GM18517 (cell line): Measurements from ENCODE around the gene EML4.

Experiments
- ATAC-seq: cut with Tn5 transposase; IDR thresholded peaks from one replicate; pipeline ENCODE4 v1.9.1; 2021; ENCODE audit warnings: mild to moderate bottlenecking, moderate library complexity; ENCODE audit not compliant: unreplicated experiment

Gene EML4

DNA sequence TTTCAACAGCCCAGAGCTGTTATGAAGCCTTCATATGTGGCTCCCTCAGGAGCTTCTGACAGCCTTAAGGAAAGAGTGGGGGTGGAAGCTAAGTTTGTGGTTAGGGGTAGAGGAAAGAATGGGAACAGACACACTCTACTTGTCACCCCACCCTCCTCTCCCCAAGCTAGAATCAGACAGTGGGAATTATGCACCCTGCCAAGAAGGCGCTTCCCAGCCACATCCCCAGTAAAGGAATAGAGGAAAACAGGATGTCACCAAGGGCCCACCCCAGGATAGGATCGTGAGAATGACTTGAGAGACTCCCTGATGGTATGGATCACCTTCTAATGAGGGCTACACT is 32.4 kb upstream of the EML4 start:
- no peak for ATAC-seq

DNA sequence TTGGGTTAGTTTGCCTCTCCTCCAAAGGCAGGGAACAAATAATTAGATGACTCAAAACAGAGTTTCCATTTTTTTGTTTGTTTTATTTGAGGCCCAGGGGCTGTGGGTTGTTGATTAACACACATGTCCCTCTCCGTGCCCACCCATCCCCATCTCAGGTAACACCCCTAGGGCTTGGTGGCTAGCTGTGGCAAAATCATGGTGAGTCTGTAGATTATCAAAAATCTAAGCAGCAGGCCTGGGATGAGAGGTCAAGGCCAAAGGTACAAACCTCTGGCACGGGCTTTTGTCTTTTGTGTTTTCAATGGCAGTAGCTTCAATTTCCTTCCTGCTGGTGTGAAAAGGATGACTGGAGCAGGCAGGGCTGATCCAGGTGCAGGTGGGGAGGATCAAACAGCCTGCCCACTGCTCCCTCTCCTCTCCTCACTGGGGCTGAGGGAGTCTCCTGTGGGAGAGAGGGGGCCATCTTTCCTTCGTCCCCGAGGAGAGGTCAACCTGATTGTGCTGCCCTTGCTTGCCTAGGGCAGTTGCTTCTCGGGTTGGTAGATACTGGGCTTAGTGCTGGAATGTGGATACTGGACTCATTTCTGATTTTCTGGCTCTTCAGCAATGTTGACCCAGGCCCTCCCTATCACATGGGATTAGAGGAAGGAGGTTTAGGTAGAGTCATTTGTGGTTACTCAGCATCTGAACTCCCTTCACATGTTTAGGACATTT is 31.9 kb upstream of the EML4 start:
- no peak for ATAC-seq

DNA sequence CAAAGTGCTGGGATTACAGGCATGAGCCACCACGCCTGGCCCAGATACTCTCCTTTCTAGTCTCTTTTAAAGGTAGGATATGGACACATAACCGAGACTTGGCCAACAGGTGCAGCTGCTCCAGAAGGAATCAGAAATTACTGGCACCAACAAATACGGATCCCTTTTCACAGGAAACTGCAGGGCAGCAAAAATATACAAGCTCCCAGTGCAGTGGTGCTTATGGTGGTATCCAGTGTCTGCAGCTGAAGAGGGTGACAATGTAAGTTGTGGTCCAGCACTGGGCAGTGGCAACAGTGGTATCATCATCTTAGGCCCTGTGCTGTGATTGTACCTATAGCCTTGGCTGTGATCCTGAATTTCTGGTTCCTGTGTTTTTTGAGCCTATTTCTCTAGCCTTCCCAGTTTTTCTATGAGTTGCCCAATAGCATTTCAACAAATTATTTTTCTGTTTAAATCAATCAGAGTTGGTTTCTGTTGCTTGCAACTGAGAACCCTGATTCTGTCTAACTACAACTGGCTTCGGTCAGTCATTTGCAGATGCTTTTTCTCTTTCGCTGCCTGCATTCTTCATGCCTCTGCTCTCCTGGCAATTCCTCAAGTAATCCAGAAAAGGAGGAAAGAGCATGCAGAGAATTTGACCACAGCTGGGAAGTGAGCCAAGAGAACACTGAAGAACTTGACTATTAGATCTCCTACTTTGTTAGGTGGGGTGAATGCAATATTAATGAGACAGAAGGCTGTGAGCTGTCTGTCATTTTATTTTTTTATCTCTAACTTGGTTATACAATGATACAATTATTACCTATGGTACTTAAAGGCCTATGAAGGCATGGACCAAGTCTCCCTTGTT is 30.8 kb upstream of the EML4 start:
- no peak for ATAC-seq

DNA sequence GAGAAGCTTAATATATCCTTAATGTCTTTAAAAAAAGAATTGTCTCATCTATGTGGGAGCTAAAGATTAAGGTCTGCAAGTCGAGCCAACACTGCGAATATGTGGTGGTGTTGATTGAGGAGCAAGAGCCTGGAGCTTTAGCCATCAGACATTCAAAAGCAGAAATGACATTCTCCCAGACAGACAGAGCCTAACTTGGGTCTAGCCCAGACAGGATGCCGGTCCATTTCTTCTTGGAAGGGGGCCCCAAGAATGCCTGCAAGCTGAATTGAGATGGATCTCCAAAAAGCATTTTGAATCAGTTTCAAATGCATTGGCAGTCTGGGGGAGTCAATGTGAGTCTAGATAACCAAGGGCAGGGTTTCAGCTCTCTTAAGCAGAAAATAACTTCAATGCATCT is 30.1 kb upstream of the EML4 start:
- no peak for ATAC-seq

DNA sequence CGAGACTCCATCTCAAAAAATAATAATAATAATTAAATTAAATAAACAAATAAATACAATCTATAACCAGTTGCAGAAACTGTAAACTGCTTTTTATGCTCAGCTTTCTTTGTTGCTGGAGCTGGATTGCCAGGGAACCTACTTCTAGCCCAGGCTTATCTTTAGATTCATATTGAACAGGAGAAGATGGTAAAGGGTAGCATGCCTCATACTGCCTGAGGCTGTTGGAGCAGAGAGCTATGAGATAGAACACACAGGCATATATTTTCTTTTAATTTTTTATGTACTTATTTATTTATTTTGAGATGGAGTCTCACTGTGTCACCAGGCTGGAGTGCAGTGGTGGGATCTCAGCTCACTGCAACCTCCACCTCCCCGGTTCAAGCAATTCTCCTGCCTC is 28.7 kb upstream of the EML4 start:
- no peak for ATAC-seq

DNA sequence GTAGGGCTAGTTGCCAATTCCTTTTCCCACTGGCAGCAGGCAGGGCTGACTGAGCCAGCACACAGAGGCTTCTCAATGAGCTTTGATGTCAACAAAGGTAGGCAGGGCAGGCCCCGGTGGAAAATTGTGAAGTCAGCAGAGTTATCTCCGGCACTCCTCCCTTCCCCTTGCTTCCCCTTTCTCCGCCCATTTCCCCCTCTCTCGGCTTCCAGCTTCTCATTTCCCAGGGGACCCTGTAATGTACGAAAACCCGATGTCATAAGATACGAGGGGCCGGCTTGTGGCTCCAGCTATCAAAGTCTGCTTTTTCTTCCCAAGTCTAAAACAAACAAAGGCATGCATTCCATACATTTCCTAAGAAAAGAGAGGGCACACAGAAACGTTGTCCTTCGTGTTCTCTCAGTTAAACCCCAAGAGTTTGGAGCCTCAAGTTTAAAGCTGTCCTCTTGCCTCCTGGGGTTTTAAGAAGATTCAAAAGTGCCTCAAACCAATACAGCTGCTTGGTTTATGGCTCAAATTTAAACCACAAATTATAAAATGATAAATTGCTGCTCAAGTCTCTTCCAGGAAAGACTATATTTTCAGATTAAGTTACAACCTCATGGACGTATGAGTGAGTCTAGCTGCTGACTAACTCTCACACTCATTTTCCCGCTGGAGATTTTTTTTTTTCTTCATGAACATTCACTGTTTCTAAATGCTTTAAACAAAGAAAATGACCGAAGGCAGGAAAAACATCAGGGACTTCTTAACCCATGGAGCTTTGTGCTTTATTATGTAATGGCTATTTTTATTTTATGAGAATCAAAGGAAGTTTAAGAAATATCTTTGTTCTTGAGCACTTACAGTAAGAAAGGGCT is 27.2 kb upstream of the EML4 start:
- ATAC-seq, result no peak

DNA sequence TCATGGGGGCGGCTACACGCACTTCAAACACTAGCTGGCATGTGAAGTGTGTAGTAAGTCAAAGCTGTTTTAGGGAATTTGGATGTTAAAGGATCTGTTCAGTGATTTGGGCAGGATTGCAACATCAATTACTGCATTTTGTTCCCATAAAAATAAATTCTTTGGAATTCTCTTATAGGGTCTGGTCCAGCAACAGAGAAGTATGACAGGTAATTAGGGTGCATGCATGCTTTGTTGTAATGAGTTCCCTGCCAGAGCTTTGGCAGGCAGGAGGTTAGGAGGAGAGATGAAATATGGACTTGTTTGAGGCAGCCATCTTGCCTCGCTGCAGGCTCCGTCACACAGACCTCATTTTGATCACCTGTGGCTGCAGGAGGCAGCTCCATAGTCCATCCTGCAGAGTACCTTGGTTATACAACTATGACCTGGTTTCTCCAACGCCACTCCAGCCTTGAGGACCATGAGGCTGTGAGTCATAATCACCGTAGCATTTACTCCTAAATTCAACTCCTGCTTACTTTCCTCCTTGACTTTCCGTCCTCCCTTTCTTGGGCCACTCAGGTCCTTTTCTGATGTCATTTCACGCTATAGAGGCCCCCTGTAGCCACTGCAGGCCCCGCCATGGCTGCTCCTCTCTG is 26.5 kb upstream of the EML4 start:
- no peak for ATAC-seq

DNA sequence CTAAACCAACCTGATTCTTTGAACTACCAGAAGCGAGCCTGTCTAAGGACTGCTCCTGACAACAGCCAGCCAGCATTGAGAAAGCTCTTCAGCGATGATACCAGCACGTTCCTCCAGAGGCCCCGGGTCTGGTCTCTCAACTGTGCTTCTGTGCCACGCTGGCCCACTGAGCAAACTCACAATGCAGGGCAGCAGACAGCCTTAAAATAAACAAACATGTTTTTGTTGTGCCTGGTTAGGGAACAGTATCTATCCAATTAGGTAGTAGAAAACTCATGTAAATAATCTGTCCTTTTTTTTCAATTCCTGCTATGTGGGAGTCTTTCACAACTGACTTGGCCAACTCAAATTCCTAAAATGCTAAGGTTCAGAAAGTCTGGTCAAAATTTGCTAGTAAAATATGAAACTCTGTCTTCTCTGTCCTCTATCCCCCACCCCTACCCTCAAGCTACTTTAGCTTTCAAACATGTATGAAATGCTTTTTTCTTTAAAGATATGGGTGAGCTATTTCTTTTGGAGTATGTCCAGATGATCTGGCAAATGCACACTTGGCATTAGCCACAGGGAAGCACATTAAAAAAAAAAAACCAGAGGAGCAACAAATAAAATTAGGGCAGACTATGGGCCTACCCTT is 21.4 kb upstream of the EML4 start:
- no peak for ATAC-seq

DNA sequence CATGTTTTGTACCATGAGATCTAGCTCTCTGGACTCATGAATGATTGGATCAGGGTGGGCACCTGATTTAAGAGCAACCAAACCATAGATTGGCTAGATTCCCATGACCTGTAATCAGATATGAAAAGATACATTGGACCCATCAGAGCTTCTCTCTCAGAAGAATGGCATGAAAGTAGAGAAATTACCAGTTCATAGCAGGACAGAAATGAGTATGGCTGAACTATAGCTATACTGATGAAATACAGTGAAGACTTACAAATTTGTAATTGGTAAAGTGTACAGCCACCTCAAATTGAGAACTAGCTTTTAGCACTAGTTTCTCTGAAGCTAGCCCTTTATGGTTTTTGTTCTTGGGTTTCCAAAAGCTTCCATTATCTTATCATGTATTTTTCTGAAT is 19.0 kb upstream of the EML4 start:
- no peak for ATAC-seq

DNA sequence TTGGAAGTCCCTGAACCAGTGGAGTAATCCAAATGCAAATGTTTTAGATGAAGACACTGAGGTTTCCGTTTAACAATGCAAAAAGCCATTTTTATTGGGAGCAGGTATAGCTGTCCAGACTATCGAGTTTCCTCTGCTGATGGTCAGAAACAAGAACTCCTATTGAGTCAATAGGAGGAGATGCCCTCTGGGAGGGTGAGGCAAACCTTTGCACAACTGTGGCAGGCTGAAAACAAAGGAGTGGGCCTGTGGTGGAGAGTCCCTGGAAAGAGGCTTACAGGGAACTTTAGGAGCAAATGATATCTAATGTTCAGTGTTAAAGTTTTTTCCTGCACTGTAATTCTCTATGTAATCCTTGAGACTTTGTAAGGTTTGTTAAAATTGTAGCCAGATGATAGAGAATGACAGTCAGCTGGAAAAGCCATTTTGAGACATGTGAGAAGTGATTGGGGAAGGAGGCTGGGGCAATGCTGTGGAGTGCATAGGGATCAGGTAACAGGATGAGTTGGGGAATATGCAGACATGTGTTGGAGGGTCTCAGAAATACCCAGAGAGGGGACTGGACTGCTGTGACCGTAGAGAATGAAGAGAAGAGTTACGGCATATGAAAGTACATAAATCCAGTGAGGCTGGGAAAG is 15.1 kb upstream of the EML4 start:
- no peak for ATAC-seq

DNA sequence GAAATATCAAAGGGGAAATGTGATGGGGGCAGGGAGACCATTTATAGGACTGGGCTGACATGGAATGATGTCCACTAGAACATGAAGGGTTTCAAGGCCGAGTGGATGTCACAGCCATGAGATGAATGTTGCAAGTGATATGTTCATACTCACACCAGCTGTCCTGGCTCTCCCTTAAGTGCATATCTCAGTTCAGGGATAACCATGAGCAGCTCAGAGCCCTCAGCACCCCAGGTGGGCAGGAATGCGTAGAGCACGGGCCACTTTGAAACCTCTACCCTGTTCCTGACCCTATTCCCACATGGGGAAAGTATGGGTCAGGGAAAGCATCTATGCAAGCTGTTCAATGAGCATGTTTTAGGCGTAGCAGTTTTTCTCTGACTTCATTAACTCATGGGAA is 12.4 kb upstream of the EML4 start:
- no peak for ATAC-seq

DNA sequence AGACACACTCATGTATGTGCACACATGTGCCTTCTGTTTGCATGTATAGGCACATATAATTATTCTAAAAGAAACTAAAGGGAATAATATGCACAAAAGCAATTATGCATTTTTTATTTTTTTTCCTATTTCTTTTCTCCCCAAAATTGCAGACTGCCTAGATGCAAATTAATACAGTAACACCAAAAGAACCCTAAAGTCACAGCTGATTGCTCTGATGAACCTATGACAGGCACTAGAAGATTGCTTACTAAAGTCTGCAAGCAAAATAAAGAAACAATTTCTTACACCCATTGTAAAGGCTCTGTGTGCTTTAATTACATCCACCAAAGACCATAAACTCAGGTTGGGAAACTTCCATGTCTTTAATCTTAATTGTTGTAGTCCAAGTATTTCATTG is 7.7 kb upstream of the EML4 start:
- ATAC-seq, result no peak

DNA sequence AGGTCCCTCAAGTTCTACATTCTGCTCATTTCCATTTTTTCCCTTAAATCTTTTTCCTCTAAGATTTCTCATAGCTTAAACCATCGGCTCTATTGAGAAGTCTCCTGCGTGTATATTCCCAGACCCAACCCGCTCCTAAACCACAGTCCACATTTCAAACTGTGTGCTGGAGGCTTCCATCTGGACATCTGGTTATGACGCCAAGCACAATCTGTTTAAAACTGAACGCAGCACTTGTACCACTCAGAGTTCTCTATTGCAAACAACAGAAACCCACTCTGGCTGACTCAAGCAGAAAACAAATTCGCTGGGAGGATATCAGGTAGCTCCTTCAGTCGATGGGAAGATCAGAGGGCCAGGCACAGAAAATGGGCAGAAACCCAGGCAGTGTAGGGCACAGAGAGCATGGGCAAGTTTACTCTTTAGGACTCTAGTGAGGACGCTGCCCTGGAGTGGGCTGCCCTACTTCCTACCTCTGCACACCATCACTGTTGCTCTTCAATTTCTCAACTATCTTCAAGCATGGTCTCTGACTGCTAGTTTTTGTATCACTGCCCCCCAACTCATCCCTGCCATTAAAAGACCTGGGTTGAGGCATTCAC is 5.6 kb upstream of the EML4 start:
- ATAC-seq, result no peak

DNA sequence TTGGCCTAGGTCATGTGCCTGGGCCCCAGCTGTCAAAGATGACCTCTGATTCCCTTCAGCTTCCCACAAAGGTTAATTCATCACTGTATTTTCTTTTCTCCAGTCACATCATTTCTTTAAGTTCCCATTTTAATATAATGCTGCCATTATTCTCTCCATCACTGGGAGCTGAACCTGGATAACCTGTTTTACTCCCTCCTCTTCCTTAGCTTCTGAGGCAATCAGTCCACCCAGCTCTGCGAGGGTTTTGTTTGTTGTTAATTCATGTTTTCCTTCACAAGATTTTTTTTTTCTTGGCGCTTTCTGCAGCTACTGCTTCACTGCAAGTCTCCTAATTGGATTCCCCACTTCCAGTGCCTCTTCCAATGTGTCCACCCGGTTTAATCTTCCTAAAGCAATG is 5.1 kb upstream of the EML4 start:
- ATAC-seq, result no peak

DNA sequence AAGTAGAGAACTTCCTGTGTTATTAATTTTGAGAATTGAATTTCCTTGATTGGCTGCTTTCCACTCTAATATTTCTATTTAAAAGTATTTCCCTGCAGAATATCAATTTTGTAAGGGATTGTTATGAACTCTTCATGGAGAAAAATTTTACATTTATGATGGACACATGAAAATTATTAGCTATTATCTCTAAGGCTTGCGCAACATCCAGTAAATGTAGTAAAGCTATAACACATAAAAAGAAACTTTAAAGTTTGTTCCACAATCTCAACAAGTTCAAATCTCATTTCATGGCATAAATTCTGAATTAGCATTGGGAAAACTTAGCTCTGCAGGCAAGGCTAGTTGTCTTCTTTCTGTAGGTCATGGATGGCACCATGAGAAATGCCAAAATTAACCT is 4.2 kb upstream of the EML4 start:
- ATAC-seq, result no peak

DNA sequence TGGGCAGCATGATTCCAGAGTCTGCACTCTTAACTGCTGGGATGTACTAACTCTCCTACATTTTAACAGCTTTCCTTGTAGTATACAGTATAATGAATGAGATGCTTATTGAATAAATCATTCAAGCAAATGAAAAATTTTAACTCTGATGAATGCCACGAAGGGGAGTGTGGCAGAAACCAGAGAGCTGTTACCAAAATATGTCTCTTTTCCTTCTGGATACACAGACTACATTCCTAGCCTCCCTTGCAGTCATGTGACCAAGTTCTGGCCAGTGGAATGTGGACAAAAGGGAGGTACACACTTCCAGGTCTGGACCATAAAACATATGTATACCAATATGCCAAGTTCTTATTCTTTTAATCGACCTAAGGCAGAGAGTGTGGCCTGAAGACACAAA is 1.7 kb upstream of the EML4 start:
- no peak for ATAC-seq

DNA sequence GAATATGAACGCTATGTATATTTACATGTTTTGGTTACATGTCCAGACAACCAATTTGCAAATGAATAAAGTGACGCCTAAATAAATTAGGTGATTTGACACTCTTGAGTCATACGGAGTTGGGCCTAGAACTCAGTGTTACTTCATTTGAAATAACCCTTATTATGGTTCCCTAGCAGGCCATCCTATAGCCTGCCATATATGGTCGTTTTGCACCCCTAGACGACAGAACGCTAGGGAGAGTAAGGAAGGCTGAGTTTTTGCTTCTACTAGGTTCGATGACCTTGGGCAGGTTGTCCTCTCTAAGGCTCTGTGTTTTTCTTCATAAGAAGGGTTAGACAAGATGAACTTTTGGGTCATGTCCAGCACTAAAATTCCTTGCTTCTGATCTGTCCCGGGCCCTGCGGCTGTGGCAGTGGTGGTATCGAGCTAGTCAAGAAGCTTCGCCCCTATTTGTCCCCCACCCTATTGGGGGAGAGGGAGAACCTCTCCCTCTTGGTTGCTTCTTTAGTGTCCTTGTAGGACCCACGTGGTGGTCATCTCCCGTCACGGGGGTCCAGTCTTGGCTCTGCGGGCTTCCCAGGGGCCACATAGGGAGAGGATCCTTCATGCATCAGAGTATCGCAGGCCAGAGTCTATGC is 574 bp upstream of the EML4 start:
- no peak for ATAC-seq

DNA sequence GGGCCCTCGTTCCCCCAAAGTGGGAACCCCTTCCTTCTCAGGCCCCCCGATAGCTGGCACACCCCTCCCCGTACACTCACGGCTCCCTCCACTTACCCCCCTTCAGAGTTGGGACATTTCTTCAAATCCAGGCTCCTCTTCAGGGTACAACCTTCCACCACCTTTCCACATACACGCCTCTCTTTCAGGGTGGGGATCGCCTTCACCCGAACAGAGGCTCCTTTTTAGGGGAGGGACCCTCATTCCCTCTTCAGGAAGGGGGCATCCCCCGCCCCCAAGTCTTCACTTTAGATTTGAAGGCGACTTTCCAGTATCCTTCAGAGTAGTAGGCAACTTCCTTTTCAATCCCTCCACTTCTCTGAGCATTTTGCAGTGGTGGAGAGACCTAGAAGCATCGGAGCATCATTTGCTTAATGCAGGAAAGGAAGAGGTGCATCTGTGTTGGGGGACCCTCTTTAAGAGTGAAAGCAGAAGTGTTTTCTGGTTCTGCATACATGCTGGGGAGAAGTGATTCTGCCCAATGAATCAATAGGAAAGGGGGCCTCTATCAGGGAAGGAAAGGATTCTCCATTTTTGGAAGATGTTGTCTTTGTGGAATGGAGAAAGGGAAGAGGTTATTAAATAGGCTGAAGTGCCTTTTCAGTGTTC is 845 bp downstream of the EML4 start:
- peak; percentile 31 for ATAC-seq
